ENCODE results near the gene ZBTB22.
"Not testable (repeated sequence)": the region's sequence is repeated elsewhere in the genome, so short reads cannot be mapped to it uniquely, and the experiment has no call there.

ZBTB22 gene

GRCh38 chr6:33299237-33299944 lies 18.2 kb downstream of the ZBTB22 start:
- DNase-seq: peak; percentile 91

- peak; percentile 62 for DNase-seq
These were observed 18.7 kb downstream of the ZBTB22 start, which contains the start of gene RGL2 for GRCh38 chr6:33298773-33299236. Gene RGL2, minus strand, starts transcription at chr6:33298942. Its CDS starts 332 bp downstream, at chr6:33298610.

GRCh38 chr6:33297956-33298772 lies 19.4 kb downstream of the ZBTB22 start:
- peak; percentile 31 for DNase-seq

- DNase-seq: no peak
These were observed 20.1 kb downstream of the ZBTB22 start for GRCh38 chr6:33297406-33297955.

- no peak for DNase-seq
These were observed 20.6 kb downstream of the ZBTB22 start for GRCh38 chr6:33296797-33297405.

- no peak for DNase-seq
These were observed 21.7 kb downstream of the ZBTB22 start for GRCh38 chr6:33295621-33296369.

- DNase-seq: no peak
These were observed 23.3 kb downstream of the ZBTB22 start for GRCh38 chr6:33294086-33294823.

- no peak for DNase-seq
These were observed 24.4 kb downstream of the ZBTB22 start for GRCh38 chr6:33292996-33293682.

GRCh38 chr6:33290459-33290858 lies 27.1 kb downstream of the ZBTB22 start:
- no peak for DNase-seq

- DNase-seq: no peak
These were observed 27.7 kb downstream of the ZBTB22 start for GRCh38 chr6:33289784-33290315.

- DNase-seq: peak; percentile 75
These were observed 28.4 kb downstream of the ZBTB22 start, which contains the start of the genes PFDN6 and WDR46 for GRCh38 chr6:33288921-33289783. Gene PFDN6, plus strand, starts transcription at chr6:33289601. Its CDS starts 256 bp downstream, at chr6:33289857. Gene WDR46, minus strand, starts transcription at chr6:33289239. Its CDS starts 69 bp downstream, at chr6:33289170.

- no peak for DNase-seq
These were observed 29.2 kb downstream of the ZBTB22 start for GRCh38 chr6:33288141-33288920.

GRCh38 chr6:33286946-33287914 lies 30.3 kb downstream of the ZBTB22 start:
- DNase-seq: no peak

GRCh38 chr6:33285214-33285613 lies 32.3 kb downstream of the ZBTB22 start:
- not testable (repeated sequence) for DNase-seq

- DNase-seq: no peak
These were observed 37.0 kb downstream of the ZBTB22 start for GRCh38 chr6:33280539-33280938.

GRCh38 chr6:33279971-33280511 lies 37.5 kb downstream of the ZBTB22 start:
- no peak for DNase-seq

- no peak for DNase-seq
These were observed 38.3 kb downstream of the ZBTB22 start for GRCh38 chr6:33279257-33279695.

Data from activated effector memory CD4-positive, alpha-beta T cell treated with Interleukin-2 at 50 U/mL for 16 hours (primary cell).